ENCODE measurements around the gene GNAI1. TPM values are rescaled to one million over a fixed set of nuclear protein-coding genes. Genes with fewer than 3 reads are reported as not detected.

Gene GNAI1
- total RNA-seq, 1 donor from 2014 or later: 132 TPM

GRCh38 chr7:80230327-80230726, 95.7 kb downstream of the GNAI1 start:
- DNase-seq (ENCODE audit: low spot score): no peak
- no peak overlapping the region for H3K27ac Mint-ChIP-seq (ENCODE audit: unreplicated experiment)
- H3K27me3 Mint-ChIP-seq (ENCODE audit: unreplicated experiment): no peaks in the 10 kb centered on the region
- TF ChIP-seq CTCF (IDR thresholded peaks at IDR 0.05; ENCODE audit: unreplicated experiment): no peak
- H3K4me3 Mint-ChIP-seq (ENCODE audit: unreplicated experiment): no peak overlapping the region
- no peaks in the 10 kb centered on the region for H3K9me3 Mint-ChIP-seq (ENCODE audit: unreplicated experiment)
- H3K36me3 Mint-ChIP-seq (ENCODE audit: low read depth, unreplicated experiment): no peaks in the 10 kb centered on the region
- peaks cover 7% of the 10 kb centered on the region for H3K4me1 Mint-ChIP-seq (ENCODE audit: unreplicated experiment)

GRCh38 chr7:80231707-80232106, 97.1 kb downstream of the GNAI1 start:
- TF ChIP-seq CTCF (IDR thresholded peaks at IDR 0.05; ENCODE audit: unreplicated experiment): no peak
- H3K36me3 Mint-ChIP-seq (ENCODE audit: low read depth, unreplicated experiment): no peaks in the 10 kb centered on the region
- H3K4me1 Mint-ChIP-seq (ENCODE audit: unreplicated experiment): peaks cover 7% of the 10 kb centered on the region
- no peak overlapping the region for H3K4me3 Mint-ChIP-seq (ENCODE audit: unreplicated experiment)
- no peak for DNase-seq (ENCODE audit: low spot score)
- H3K27ac Mint-ChIP-seq (ENCODE audit: unreplicated experiment): no peak overlapping the region
- no peaks in the 10 kb centered on the region for H3K27me3 Mint-ChIP-seq (ENCODE audit: unreplicated experiment)
- H3K9me3 Mint-ChIP-seq (ENCODE audit: unreplicated experiment): no peaks in the 10 kb centered on the region

GRCh38 chr7:80232979-80233724, 98.5 kb downstream of the GNAI1 start:
- Mint-ChIP-seq H3K4me1 (ENCODE audit: unreplicated experiment) (peaks cover 9% of the 10 kb centered on the region), H3K4me3 (ENCODE audit: unreplicated experiment) (no peak overlapping the region), H3K27me3 (ENCODE audit: unreplicated experiment) (no peaks in the 10 kb centered on the region), H3K9me3 (ENCODE audit: unreplicated experiment) (no peaks in the 10 kb centered on the region), H3K27ac (ENCODE audit: unreplicated experiment) (no peak overlapping the region), H3K36me3 (ENCODE audit: low read depth, unreplicated experiment) (no peaks in the 10 kb centered on the region)
- no peak for TF ChIP-seq CTCF (IDR thresholded peaks at IDR 0.05; ENCODE audit: unreplicated experiment)
- DNase-seq (ENCODE audit: low spot score): no peak

GRCh38 chr7:80235334-80235733, 100.7 kb downstream of the GNAI1 start:
- no peaks in the 10 kb centered on the region for H3K27me3 Mint-ChIP-seq (ENCODE audit: unreplicated experiment)
- DNase-seq (ENCODE audit: low spot score): no peak
- H3K4me3 Mint-ChIP-seq (ENCODE audit: unreplicated experiment): no peak overlapping the region
- no peaks in the 10 kb centered on the region for H3K36me3 Mint-ChIP-seq (ENCODE audit: low read depth, unreplicated experiment)
- peaks cover 4% of the 10 kb centered on the region for H3K4me1 Mint-ChIP-seq (ENCODE audit: unreplicated experiment)
- no peak overlapping the region for H3K27ac Mint-ChIP-seq (ENCODE audit: unreplicated experiment)
- no peak for TF ChIP-seq CTCF (IDR thresholded peaks at IDR 0.05; ENCODE audit: unreplicated experiment)
- no peaks in the 10 kb centered on the region for H3K9me3 Mint-ChIP-seq (ENCODE audit: unreplicated experiment)

GRCh38 chr7:80236681-80237080, 102.0 kb downstream of the GNAI1 start:
- H3K9me3 Mint-ChIP-seq (ENCODE audit: unreplicated experiment): no peaks in the 10 kb centered on the region
- H3K4me3 Mint-ChIP-seq (ENCODE audit: unreplicated experiment): no peak overlapping the region
- H3K4me1 Mint-ChIP-seq (ENCODE audit: unreplicated experiment): peaks cover 3% of the 10 kb centered on the region
- H3K27me3 Mint-ChIP-seq (ENCODE audit: unreplicated experiment): no peaks in the 10 kb centered on the region
- no peaks in the 10 kb centered on the region for H3K36me3 Mint-ChIP-seq (ENCODE audit: low read depth, unreplicated experiment)
- no peak for DNase-seq (ENCODE audit: low spot score)
- TF ChIP-seq CTCF (IDR thresholded peaks at IDR 0.05; ENCODE audit: unreplicated experiment): no peak
- H3K27ac Mint-ChIP-seq (ENCODE audit: unreplicated experiment): no peak overlapping the region
